Glomerular endothelial cell (primary cell): ENCODE data around the gene YWHAQ. TPM values are rescaled to one million over a fixed set of nuclear protein-coding genes. Genes with fewer than 3 reads are reported as not detected.
"Not testable (repeated sequence)": the region's sequence is repeated elsewhere in the genome, so short reads cannot be mapped to it uniquely, and the experiment has no call there.

Experiments used
- DNase-seq: peaks from one replicate; pipeline ENCODE4 v3.0.0-alpha.2; 2011; ENCODE audit warnings: low read depth, low spot score; ENCODE audit errors: extremely low read depth
- total RNA-seq: library from RNA; depleted of rRNA; stranded (reverse); fragments of >200 nt; gene quantifications from 2 replicates; pipeline ENCODE4 v1.2.3, GENCODE V29; 2015

Gene YWHAQ
- total RNA-seq, 1 donor from 2014 or later, result 305 TPM

DNA sequence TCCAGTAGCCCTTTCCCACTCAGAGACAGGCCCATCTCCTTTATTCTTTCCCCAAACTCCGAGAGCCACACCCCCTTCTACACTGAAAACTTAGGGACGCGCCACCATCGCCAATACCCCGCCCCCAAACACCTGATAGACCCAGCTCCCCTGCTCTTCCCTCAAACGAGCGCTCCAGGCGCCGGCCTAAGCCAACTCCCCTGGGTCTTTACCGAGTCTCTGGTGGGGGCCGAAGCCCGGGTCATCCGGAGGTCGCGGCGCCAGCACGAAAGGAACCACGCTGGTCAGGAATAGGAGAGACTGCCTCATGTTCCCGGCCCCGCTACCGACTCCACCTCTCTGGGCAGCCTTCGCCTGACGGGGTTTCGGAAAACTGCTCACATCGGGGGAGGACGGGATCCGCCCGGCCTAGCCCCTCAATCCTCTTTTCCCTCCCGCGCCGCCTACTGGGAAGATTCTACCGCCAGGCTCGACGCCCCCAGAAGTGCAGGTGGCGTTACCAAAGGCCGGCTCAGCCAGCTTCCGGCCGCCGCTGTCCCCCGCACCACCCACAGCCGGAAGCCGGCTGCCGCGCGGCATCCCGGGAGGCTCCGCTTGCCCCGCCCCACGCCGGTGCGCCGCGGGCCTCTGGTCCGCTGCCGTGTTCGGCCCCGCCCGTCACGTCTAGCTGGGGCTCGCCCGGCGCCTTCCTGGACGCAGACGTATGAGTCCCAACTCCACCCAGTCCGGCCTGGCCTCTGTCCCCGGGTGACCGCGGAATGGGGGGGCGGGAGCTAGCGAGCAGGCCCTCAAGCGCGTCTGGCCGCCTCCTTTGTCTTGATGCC lies 75.3 kb downstream of the YWHAQ start, which contains the start of gene ADAM17:
ADAM17 (minus strand) TSS at position 534 of the 824 bp plus-strand sequence; CDS start at position 309, 225 bp downstream.
- DNase-seq, result no peak

GRCh38 chr2:9554921-9555296 lies 75.9 kb downstream of the YWHAQ start:
- DNase-seq, result no peak

DNA sequence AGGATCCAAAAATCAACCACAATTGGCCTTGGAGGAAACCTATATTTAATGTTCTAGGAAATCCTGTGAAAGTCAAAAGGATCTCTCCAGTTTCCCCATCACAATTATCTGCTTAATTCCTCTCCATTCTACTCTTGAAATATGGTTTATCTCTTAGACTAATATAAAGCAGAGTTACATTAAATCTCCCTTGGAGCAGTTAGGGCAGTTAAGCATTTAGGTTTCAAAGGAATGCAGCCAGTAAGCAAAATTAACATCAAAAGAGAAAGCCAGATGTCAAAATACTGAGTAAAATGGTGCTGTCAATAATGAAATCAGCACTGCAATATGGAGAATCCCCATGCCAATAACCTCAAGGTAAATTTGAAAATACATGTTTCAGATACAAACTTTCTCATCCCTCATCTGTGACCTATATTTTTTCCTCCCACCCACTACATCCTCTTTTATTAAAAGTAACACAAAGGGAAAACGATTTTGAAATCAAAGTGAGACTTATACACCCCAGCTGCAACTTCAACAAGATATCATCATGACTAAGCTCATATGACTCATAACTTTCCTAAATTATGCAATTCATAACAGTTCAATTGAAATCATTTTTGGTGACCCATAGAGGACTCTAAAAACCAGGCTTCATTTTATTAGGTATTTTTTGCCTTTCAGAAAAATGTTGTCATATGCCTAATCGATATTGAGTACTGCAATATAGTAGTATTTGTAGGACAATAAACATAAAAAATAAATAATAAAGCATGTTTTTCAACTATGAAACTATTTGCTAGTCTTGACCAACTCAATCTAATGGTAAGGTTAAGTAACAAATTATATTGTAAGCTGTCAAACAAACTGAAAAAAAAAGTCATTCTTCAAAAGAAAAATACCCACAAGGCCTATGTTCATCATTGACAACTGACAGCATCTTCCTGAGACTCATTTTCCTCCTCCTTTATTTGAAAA lies 78.3 kb downstream of the YWHAQ start:
- no peak for DNase-seq

DNA sequence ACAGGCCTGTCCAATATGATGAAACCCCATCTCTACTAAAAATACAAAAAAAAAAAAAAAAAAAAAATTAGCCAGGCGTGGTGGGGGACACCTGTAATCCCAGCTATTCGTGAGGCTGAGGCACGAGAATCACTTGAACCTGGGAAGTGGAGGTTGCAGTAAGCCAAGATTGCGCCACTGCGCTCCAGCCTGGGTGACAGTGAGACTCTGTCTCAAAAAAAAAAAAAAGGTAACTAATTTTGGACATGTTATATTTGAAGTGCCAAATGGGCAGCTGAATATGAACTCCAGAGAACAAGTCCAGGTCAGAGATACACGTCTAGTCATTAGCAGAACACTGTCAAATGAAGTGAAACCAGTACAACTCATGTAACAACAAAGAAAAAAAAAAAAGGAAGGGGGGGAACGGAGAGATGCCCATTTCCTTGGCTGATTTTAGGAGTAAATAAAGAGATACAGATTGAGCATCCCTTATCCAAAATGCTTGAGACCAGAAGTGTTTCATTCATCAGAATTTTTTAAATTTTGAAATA lies 79.9 kb downstream of the YWHAQ start:
- DNase-seq, result not testable (repeated sequence)

- no peak for DNase-seq
Observed at GRCh38 chr2:9549420-9549819, 81.4 kb downstream of the YWHAQ start.

GRCh38 chr2:9548506-9548905 lies 82.3 kb downstream of the YWHAQ start:
- no peak for DNase-seq

- DNase-seq, result no peak
Observed at GRCh38 chr2:9547262-9547991, 83.4 kb downstream of the YWHAQ start.

DNA sequence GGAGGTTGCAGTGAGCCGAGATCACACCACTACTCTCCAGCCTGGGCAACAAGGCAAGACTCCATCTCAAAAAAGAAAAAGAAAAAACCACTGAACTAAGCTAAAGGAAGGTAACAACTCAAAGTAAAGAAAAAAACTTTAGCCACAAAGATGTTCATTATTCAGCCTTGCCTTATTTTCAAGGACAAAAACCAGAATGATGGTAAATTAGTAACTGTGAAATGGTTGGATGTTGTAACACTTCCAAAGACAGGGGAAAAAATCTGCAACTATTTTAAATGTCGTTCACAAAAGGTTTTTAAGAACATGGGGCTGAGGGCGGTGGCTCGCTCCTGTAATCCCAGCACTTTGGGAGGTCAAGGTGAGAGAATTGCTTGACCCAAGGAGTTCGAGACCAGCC lies 85.3 kb downstream of the YWHAQ start:
- DNase-seq, result no peak

GRCh38 chr2:9543557-9543956 lies 87.2 kb downstream of the YWHAQ start:
- no peak for DNase-seq

DNA sequence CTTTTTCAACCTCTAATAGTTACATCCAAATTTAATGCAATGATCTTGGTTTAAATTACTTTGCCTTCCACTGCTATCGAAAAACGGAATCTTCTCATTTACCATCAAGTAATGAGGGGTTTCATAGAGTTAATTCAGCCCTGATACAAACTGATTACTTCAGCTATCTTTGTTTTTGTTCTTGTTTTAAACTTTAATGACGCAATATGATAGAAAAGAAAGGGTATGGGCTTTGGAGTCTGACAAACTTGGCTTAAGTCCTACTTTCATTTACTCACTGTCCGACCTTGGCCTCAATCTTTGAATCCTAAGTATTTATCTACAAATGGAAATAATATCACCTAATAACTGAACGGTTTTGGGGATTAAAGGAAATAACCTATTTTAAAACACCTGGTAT lies 91.3 kb downstream of the YWHAQ start:
- no peak for DNase-seq

DNA sequence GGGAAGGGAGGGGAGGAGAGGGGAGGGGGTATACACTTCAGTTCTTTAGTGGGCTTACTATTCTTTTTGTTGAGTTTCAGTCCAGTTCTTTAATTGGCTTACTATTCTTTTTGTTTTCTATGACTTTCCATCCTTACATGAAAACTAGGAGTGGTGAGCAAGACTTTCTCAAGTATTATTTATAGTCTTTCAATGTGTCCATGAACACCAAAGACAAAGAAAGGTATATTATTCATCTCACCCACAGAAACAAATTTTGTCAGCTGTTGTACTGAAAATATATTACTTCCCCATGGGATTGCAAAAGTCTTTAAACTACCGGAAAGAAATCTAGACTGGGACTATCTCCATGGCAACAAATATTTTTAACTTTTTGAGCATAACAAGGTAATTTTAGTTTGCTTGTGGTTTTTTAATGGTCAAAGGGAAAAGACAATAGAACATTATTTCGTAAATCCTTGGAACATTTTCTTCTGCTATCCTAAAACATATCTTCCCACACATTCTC lies 92.7 kb downstream of the YWHAQ start:
- no peak for DNase-seq

GRCh38 chr2:9536504-9536903 lies 94.3 kb downstream of the YWHAQ start:
- DNase-seq, result no peak

DNA sequence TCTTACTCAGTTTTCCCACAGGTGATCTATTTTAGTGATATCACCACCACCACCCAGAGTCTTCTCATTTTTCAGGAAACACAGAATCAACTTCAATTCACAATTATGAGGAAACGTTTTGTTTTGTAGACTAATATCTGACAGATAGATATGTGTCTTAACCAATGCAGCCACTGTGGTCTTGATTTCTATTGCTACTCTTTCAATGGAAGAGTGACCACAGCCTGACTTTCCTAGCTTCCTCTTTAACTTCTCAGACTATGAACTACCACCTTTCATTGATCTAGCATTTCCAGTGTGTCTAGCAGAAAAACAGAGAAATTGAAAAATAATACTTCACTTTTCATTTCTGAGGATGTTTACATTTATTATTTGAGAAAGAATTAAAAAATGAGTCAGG lies 95.6 kb downstream of the YWHAQ start:
- no peak for DNase-seq

Other genes with a start within 250 kb of the YWHAQ start
- gene ITGB1BP1, start 207.5 kb downstream of the YWHAQ start, total RNA-seq, result 50.3 and 54.1 TPM in 2 replicates
- 29.1 and 44.6 TPM in 2 replicates for gene CPSF3, start 207.3 kb downstream of the YWHAQ start, total RNA-seq
- 27.1 and 42.2 TPM in 2 replicates for gene IAH1, start 156.4 kb downstream of the YWHAQ start, total RNA-seq
- 35.0 and 42.2 TPM in 2 replicates for gene ADAM17, start 75.2 kb downstream of the YWHAQ start, total RNA-seq
- gene TAF1B, start 212.5 kb upstream of the YWHAQ start, total RNA-seq, result 8.5 and 14.4 TPM in 2 replicates